ENCODE data around the gene CEACAM16. TPM values are rescaled to one million over a fixed set of nuclear protein-coding genes. Genes with fewer than 3 reads are reported as not detected.
"Not testable (repeated sequence)": the region's sequence is repeated elsewhere in the genome, so short reads cannot be mapped to it uniquely, and the experiment has no call there.

CEACAM16 gene
- total RNA-seq, 2 donors from 2014 or later, result 0.45 TPM; not detected in 1

GRCh38 chr19:44672226-44672625, 26.7 kb upstream of the CEACAM16 start:
- DNase-seq (no peak), ATAC-seq (no peak)
- intact Hi-C loops (cut with DNase I, micrococcal nuclease), result no loop called here

DNA sequence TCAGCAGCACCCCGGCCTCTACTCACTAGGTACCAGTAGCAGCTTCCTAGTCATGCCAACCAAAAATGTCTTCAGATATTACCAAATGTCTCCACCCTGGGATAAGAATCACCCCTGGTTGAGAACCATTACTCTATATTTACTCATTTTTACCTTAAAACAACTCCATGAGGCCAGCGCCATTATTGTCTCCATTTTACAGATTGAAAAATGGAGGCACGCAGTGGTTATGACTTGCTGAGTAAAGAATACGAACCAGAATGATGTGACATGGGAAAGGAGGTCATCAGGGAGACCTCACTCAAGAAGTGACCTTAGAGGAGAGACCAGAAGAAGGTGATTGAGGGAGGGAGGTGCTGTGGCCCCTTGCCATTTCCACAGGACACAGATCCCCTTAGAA, 25.4 kb upstream of the CEACAM16 start:
- intact Hi-C loops (cut with DNase I, micrococcal nuclease), result no loop called here

DNA sequence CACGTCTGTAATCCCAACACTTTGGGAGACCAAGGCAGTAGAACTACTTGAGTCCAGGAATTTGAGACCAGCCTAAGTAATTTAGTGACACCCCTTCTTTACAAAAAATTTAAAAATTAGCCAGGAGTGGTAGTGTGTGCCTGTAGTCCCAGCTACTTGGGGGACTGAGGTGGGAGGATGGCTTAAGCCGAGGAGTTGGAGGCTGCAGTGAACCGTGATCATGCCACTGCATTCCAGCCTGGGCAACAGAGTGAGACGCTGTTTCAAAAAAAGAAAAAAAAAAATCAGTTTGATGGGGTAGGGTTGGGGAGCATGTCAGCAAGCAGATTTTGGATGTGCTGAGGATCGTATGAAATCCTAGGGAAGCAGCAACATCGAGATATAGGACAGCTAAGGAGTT, 23.4 kb upstream of the CEACAM16 start:
- DNase-seq, result no peak
- ATAC-seq, result no peak
- intact Hi-C loops (cut with DNase I, micrococcal nuclease), result no loop called here

More for the DNA sequence above, 25.4 kb upstream of the CEACAM16 start:
- no peak for ATAC-seq
- no peak for DNase-seq

GRCh38 chr19:44677019-44677811, 21.7 kb upstream of the CEACAM16 start:
- no peak for ATAC-seq
- intact Hi-C loops (cut with DNase I, micrococcal nuclease), result no loop called here

GRCh38 chr19:44680536-44680935, 18.4 kb upstream of the CEACAM16 start:
- DNase-seq, result no peak
- intact Hi-C loops (cut with DNase I, micrococcal nuclease), result no loop called here
- ATAC-seq, result peak; percentile 6

More at GRCh38 chr19:44677019-44677811, 21.7 kb upstream of the CEACAM16 start:
- DNase-seq, result no peak

- ATAC-seq, result no peak
- intact Hi-C loops (cut with DNase I, micrococcal nuclease), result no loop called here
- DNase-seq, result no peak
Observed at GRCh38 chr19:44681992-44682790, 16.8 kb upstream of the CEACAM16 start.

GRCh38 chr19:44682807-44683206, 16.1 kb upstream of the CEACAM16 start:
- no peak for DNase-seq
- ATAC-seq, result no peak
- intact Hi-C loops (cut with DNase I, micrococcal nuclease), result no loop called here

GRCh38 chr19:44683434-44684210, 15.3 kb upstream of the CEACAM16 start:
- ATAC-seq, result peak; percentile 16
- intact Hi-C loops (cut with DNase I, micrococcal nuclease), result no loop called here

DNA sequence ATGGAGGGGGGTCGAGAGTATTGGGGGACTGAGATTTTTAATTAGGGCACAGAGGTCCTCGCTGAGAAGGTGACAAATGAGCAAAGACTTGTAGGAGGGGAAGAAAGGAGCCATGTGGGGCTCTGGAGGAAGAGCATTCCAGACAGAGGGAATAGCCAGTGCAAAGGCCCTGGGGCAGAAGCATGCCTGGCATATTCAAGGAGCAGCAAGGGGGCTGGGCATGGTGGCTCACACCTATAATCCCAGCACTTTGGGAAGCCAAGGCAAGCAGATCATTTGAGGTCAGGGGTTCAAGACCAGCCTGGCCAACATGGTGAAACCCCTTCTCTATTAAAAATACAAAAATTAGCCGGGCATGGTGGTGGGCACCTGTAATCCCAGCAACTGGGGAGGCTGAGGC, 14.6 kb upstream of the CEACAM16 start:
- intact Hi-C loops (cut with DNase I, micrococcal nuclease); DNase-seq; ATAC-seq: not testable (repeated sequence)

More at GRCh38 chr19:44683434-44684210, 15.3 kb upstream of the CEACAM16 start:
- DNase-seq, result no peak

DNA sequence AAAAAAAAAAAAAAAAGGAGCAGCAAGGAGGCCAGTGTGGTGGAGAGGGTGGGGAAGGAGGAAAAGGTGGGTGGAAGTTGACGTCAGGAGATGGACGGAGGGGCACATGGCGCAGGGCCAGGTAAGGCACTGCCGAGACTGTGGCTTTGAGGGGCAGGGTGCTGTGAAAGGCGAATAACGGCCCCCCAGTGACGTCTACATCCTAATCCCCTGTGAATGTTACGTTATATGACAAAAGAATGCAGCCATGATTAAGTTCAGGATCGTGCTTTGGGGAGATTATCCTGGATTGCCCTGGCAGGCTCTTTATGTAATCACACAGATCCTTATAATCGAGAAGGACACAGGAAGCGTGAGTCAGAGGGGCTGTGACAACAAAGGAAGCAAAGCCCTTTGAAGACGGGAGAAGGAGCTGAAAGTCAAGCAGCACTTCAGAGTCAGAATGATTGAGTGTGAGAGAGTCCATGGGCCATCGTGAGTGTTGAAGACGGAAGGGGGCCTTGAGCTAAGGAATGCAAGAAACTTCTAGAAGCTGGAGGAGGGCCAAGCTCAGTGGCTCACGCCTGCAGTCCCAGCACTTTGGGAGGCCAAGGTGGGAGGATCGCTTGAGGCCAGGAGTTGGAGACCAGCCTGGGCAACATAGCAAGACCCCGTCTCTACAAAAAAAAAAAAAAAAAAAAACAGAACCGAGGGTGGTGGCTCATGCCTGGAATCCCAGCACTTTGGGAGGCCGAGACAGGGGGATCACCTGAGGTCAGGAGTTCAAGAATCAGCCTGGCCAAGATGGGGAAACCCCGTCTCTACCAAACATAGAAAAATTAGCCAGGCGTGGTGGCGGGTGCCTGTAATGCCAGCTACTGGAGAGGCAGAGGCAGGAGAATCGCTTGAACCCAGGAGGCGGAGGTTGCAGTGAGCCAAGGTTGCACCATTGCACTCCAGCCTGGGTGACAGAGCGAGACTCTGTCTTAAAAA, 13.8 kb upstream of the CEACAM16 start:
- no peak for ATAC-seq
- intact Hi-C loops (cut with DNase I, micrococcal nuclease), result loop anchor here in 1 of 2 donors (5.0 kb wide), 1 partner anchor 87 kb away; no protein-coding TSS in a partner anchor
- DNase-seq, result no peak

- DNase-seq, result no peak
- no peak for ATAC-seq
- intact Hi-C loops (cut with DNase I, micrococcal nuclease), result loop anchor here in 1 of 2 donors (5.0 kb wide), 1 partner anchor 86 kb away; no protein-coding TSS in a partner anchor
Observed at GRCh38 chr19:44685877-44686276, 13.1 kb upstream of the CEACAM16 start.

DNA sequence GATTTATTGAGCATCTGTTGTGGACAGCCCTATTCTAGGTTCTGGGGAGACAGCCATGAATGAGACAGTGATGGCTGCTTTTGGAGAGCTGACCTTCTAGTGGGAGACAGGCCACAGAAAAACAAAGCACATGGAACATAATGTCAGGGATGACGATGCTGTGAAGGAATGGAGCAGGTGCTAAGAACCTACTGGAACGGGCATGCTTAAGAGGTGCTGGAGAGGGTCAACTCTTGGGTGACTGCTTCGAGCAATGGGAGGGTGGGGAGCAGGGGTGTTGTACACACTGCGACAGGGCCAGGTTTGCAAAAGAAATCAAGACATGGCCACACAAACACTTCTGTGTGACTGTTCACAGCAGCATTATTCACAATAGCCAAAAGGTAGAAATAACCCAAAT, 12.1 kb upstream of the CEACAM16 start:
- DNase-seq (no peak), ATAC-seq (no peak)
- intact Hi-C loops (cut with DNase I, micrococcal nuclease), result loop anchor here in 1 of 2 donors (5.0 kb wide), 1 partner anchor 85 kb away; no protein-coding TSS in a partner anchor

- no peak for DNase-seq
- intact Hi-C loops (cut with DNase I, micrococcal nuclease), result loop anchor here in 1 of 2 donors (5.0 kb wide), 1 partner anchor 84 kb away; no protein-coding TSS in a partner anchor
- ATAC-seq, result no peak
Observed at GRCh38 chr19:44687888-44688287, 11.1 kb upstream of the CEACAM16 start.

- peak; percentile 68 for ATAC-seq
- intact Hi-C loops (cut with DNase I, micrococcal nuclease), result loop anchor here in 1 of 2 donors (5.0 kb wide), 1 partner anchor 83 kb away; no protein-coding TSS in a partner anchor
Observed at GRCh38 chr19:44689290-44690130, 9.4 kb upstream of the CEACAM16 start.

DNA sequence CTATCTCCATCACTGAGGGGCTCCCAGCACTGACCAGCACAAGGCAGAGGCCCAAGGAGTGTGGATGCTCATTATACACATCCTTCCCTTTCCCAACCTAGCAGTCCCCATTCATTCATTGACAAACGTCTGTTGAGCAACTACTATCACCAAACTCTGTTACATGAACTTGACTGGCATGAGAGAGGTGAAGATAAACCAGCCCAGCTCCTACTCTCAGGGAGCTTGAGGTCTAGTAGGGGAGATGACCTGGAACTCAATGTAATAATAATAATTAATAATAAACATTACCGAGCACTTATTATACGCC, 8.9 kb upstream of the CEACAM16 start:
- no peak for ATAC-seq
- DNase-seq, result no peak
- intact Hi-C loops (cut with DNase I, micrococcal nuclease), result no loop called here

More at GRCh38 chr19:44689290-44690130, 9.4 kb upstream of the CEACAM16 start:
- DNase-seq, result peak; percentile 72 to 90

DNA sequence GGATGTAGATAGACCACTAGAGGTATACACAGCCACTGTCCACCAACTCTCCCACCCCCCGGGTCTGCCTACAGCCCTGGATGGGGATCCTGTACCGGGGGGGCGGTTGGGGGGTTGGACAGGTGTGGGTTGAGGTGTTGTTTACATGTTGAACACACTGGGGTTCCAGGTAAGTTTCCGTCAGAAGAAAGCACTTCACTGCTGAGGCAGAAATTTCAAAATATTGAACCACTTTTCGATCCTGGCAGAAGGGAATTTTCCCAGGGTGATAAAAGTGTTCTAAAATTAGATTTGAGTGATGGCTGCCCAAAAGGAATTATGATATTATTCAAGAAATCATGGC, 6.6 kb upstream of the CEACAM16 start:
- DNase-seq (no peak), ATAC-seq (no peak)
- intact Hi-C loops (cut with DNase I, micrococcal nuclease), result no loop called here

GRCh38 chr19:44694184-44694579, 4.8 kb upstream of the CEACAM16 start:
- peak in 1 of 2 donors; percentile 34 for DNase-seq
- ATAC-seq, result no peak
- intact Hi-C loops (cut with DNase I, micrococcal nuclease), result no loop called here
